Measurements from ENCODE around the gene STXBP5. TPM values are rescaled to one million over a fixed set of nuclear protein-coding genes. Genes with fewer than 3 reads are reported as not detected.

The STXBP5 gene
- total and polyA plus RNA-seq, 9 of the 15 experiments (the other 6 are each of a cell fraction or from before 2014, with no cell fraction given): 23.3 to 172 (median 71.5) TPM

GRCh38 chr6:147201885-147202515 lies 2.2 kb upstream of the STXBP5 start:
- Histone ChIP-seq H3K27me3 (ENCODE audit: control insufficient read depth in 2 of 2, insufficient read depth in 2 of 2, low read length in 2 of 2) (no peaks in the 10 kb centered on the region), H3K4me1 (replicated peaks in 1 of 2; ENCODE audit: control insufficient read depth in 2 of 2, insufficient read depth in 2 of 2, low read length in 2 of 2) (peaks cover 5 to 17% of the 10 kb centered on the region in 2 experiments), H3K4me3 (peak overlapping the region; percentile 88), H3K4me2 (ENCODE audit: insufficient read depth, low read length) (peak overlapping the region; percentile 98), H3K27ac (ENCODE audit: extremely low read depth, low read depth, low read length) (peak overlapping the region; percentile 88), H3K9me3 (replicated peaks; ENCODE audit: control insufficient read depth, insufficient read depth, low read depth, low read length) (no peaks in the 10 kb centered on the region), H3K9me1 (ENCODE audit: control insufficient read depth, insufficient read depth, low read length) (no peaks in the 10 kb centered on the region), H3K9ac (ENCODE audit: insufficient read depth in 1 of 2, low read depth in 2 of 2, low read length in 2 of 2) (peak overlapping the region; percentile 65 to 83; a peak in 3 of 4 replicates), H4K20me1 (replicated peaks; ENCODE audit: control insufficient read depth, insufficient read depth, low read length) (no peaks in the 10 kb centered on the region; the same call in 1 of the 2 replicates), H3K79me2 (ENCODE audit: control insufficient read depth, insufficient read depth, low read length) (peaks cover 48% of the 10 kb centered on the region), H2AFZ (ENCODE audit: low read depth, low read length) (peak overlapping the region; percentile 79), H3K36me3 (ENCODE audit: control insufficient read depth, insufficient read depth, low read length) (peaks cover 3% of the 10 kb centered on the region; the same call in 1 of the 3 replicates)
- intact Hi-C loops (cut with micrococcal nuclease): loop anchor here (1.0 to 2.0 kb wide), 5 partner anchors 40 to 345 kb away; no protein-coding TSS in a partner anchor
- FAIRE-seq (no peak), ATAC-seq (peak; percentile 64), DNase-seq (ENCODE audit: extremely low read depth in 1 of 4, low spot score in 3 of 4) (peak; percentile 70 to 94 (median 74))
- TSS peak; percentile 68 for BruUV-seq (replicated peaks)
- WGBS (ENCODE audit: insufficient coverage, low coverage, missing lambda C conversion rate): 1% methylated on average over 16 of the region's 16 CpGs
- ChIA-PET CTCF (ENCODE audit: low intra/inter-chr PET ratio) (interaction anchor here (0.7 kb wide), 1 partner anchor 300 kb away, joined by 5 read pairs; no protein-coding TSS in a partner anchor), POLR2A (interaction anchor here (0.7 to 3.8 kb wide), 21 partner anchors 9 to 317 kb away, joined by 3 to 20 read pairs (median 5); no protein-coding TSS in a partner anchor)
- in situ Hi-C loops (cut with MboI): loop anchor here (25.0 kb wide), 1 partner anchor 315 kb away; no protein-coding TSS in a partner anchor
- TF ChIP-seq ELF1 (tag; IDR thresholded peaks at IDR 0.05) (peak; percentile 99), PCBP1 (IDR thresholded peaks at IDR 0.05; ENCODE audit: low read depth, low read length, poor library complexity, severe bottlenecking) (no peak), HDAC1 (IDR thresholded peaks at IDR 0.05) (0 out of 4 replicates have a peak, but pooled peaks have one; percentile 9 to 37), MLLT1 (IDR thresholded peaks at IDR 0.05) (peak; percentile 53 to 84; a peak in 3 of 4 replicates), CHD2 (IDR thresholded peaks at IDR 0.05; ENCODE audit: low read depth, low read length) (no peak), TCF3 (CRISPR knock-in tag; IDR thresholded peaks at IDR 0.05) (0 out of 2 replicates have a peak, but pooled peaks have one; percentile 1), ZNF586 (CRISPR knock-in tag; conservative IDR thresholded peaks at IDR 0.05) (no peak), FOS (IDR thresholded peaks at IDR 0.05; ENCODE audit: extremely low read depth, insufficient read length) (no peak), PKNOX1 (IDR thresholded peaks at IDR 0.05) (no peak), NCOR1 (IDR thresholded peaks at IDR 0.05) (peak; percentile 15; the same call in 1 of the 2 replicates), GABPA (tag; conservative IDR thresholded peaks at IDR 0.05; ENCODE audit: low read depth) (no peak), ZNF175 (CRISPR knock-in tag; IDR thresholded peaks at IDR 0.05; ENCODE audit: low read depth) (peak; percentile 6; the same call in 1 of the 2 replicates), GTF3C2 (IDR thresholded peaks at IDR 0.05; ENCODE audit: borderline replicate concordance, extremely low read depth, insufficient read length) (no peak), ZFPM2 (CRISPR knock-in tag; IDR thresholded peaks at IDR 0.05) (no peak)

Data from K562 (cell line).